Non-pigmented ciliary epithelial cell (primary cell): ENCODE measurements around the gene DRGX.

ENCODE experiments used
- DNase-seq: peaks from one replicate; pipeline ENCODE4 v3.0.0-alpha.2; 2010; ENCODE audit warnings: low read depth

Gene DRGX

DNA sequence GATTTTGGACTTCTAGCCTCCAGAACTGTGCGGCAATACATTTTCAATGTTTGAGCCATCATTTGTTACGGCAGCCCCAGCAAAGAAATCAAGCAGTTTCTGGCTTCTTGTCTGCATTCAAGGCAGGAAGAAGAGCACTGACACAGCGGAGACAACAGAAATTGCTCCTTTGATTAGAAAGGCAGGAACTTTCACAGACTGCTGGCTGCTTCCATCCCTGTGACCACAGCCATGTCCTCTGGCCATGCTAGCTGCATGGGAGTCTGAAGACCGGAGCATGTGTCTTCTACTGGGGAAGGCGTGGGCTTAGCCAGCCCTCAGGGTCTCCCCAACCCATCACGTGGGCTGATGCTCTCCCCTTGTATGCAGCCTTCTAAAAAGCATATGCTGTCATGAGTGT is 77.9 kb downstream of the DRGX start:
- no peak for DNase-seq

- no peak for DNase-seq
These were observed 81.1 kb downstream of the DRGX start for GRCh38 chr10:49314806-49315205.
